ENCODE results near the gene PGAP2. TPM values are rescaled to one million over a fixed set of nuclear protein-coding genes. Genes with fewer than 3 reads are reported as not detected.

The PGAP2 gene
- total RNA-seq, 4 donors from 2014 or later, result 45.6 to 59.6 (median 51.9) TPM

DNA sequence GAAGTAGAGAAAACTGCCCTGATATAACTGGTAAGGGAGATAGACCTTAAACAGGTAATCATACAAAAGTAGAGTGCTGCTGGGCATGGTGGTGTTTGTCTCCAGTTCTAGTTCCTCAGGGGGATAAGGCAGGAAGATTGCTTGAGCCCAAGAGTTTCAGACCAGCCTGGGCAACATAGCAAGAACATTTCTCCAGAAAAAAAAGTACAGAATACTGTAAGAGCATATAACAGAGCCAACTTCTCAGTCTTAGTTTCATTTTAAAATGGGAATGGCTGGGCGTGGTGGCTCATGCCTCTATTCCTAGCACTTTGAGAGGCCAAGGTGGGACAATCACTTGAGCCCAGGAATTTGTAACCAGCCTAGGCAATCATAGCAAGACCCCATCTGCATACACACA lies 36.9 kb downstream of the PGAP2 start:
- WGBS, 2 donors, result 65 to 70% methylated on average over 1 of the region's 1 CpG
- intact Hi-C loops (cut with DNase I; ENCODE audit: low total_unique reads), result no loop called here
- TF ChIP-seq POLR2A (IDR thresholded peaks at IDR 0.05), result no peak
- TF ChIP-seq, protein P1, sequence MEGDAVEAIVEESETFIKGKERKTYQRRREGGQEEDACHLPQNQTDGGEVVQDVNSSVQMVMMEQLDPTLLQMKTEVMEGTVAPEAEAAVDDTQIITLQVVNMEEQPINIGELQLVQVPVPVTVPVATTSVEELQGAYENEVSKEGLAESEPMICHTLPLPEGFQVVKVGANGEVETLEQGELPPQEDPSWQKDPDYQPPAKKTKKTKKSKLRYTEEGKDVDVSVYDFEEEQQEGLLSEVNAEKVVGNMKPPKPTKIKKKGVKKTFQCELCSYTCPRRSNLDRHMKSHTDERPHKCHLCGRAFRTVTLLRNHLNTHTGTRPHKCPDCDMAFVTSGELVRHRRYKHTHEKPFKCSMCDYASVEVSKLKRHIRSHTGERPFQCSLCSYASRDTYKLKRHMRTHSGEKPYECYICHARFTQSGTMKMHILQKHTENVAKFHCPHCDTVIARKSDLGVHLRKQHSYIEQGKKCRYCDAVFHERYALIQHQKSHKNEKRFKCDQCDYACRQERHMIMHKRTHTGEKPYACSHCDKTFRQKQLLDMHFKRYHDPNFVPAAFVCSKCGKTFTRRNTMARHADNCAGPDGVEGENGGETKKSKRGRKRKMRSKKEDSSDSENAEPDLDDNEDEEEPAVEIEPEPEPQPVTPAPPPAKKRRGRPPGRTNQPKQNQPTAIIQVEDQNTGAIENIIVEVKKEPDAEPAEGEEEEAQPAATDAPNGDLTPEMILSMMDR (IDR thresholded peaks at IDR 0.05), result no peak
- no peak for DNase-seq (ENCODE audit: low spot score in 2 of 2)
- H3K4me3 ChIP-seq (ENCODE audit: low read depth, poor library complexity, severe bottlenecking), result no peak overlapping the region

DNA sequence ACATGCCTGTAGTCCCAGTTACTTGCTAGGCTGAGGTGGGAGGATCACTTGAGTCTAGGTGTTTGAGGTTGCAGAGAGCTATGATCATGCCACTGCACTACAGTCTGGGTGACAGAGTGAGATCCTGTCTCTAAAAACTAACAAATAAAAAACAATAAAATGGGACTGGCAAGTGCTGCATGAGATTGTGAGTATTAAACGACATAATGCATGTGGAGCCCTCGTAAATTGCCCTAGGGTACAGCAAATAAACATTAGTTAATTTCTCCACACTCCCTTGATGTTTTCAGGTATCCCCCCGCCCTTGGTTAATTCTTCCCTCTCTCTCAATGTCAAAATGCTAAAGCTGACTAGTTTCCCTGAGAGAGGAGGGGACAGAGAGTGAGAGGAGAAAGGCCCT lies 37.3 kb downstream of the PGAP2 start:
- intact Hi-C loops (cut with DNase I; ENCODE audit: low total_unique reads), result no loop called here
- no peak overlapping the region for H3K4me3 ChIP-seq (ENCODE audit: low read depth, poor library complexity, severe bottlenecking)
- TF ChIP-seq, protein P1 (IDR thresholded peaks at IDR 0.05), result no peak
- TF ChIP-seq POLR2A (IDR thresholded peaks at IDR 0.05), result no peak
- no peak for DNase-seq (ENCODE audit: low spot score in 2 of 2)
- 76 to 82% methylated on average over 3 of the region's 3 CpGs for WGBS, 2 donors

- no peak for TF ChIP-seq POLR2A (IDR thresholded peaks at IDR 0.05)
- TF ChIP-seq, protein P1 (IDR thresholded peaks at IDR 0.05), result peak in 2 of 3 donors; percentile 1 to 60
- DNase-seq (ENCODE audit: low spot score in 2 of 2), result no peak
- WGBS, 2 donors, result 64 to 65% methylated on average over 10 of the region's 10 CpGs
- H3K4me3 ChIP-seq (ENCODE audit: low read depth, poor library complexity, severe bottlenecking), result no peak overlapping the region
- intact Hi-C loops (cut with DNase I; ENCODE audit: low total_unique reads), result no loop called here
These were observed 41.0 kb downstream of the PGAP2 start for GRCh38 chr11:3849297-3849874.

GRCh38 chr11:3853545-3853842 lies 45.1 kb downstream of the PGAP2 start:
- no peak overlapping the region for H3K4me3 ChIP-seq (ENCODE audit: low read depth, poor library complexity, severe bottlenecking)
- TF ChIP-seq, protein P1 (IDR thresholded peaks at IDR 0.05), result no peak
- no peak for TF ChIP-seq POLR2A (IDR thresholded peaks at IDR 0.05)
- WGBS, 2 donors, result 96 to 100% methylated on average over 1 of the region's 1 CpG
- intact Hi-C loops (cut with DNase I; ENCODE audit: low total_unique reads), result loop anchor here (5.0 kb wide), 1 partner anchor 219 kb away; no protein-coding TSS in a partner anchor
- no peak for DNase-seq (ENCODE audit: low spot score in 2 of 2)

DNA sequence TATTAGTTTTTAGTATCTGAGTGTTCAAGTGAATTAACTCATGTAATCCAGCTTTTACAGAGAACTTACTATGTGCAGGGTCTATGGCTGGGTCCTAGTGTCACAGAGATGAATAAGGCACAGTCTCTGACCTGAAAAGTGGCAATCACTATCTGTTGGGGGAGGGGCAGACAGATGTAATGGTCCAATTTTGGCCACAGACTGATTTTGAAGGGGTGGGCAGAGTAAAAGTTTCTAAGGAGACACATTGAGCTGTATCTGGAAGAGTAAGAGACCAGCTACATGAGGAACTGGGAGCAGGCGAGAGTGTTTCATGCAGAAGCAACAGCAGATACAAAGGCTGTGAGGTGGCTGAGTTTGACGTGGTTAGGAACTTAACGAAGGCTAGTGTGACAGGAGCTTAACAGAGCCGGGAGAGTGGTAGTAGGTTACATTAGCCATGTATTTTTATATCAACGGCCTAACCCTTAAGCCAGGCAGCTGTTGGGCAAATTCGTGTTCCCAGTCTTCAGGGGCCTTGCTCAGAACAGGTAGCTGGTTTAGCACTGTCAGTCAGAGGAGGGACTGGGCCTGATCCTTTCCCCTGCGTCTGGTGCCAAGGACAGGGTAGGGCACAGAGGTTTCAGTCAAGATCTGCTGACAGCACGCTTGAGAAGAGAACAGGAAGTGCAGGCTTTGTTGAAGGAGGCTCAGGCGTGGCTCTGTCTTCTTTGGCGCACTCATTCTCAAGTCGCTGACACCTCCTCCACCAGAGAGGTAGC lies 45.7 kb downstream of the PGAP2 start:
- no peak overlapping the region for H3K4me3 ChIP-seq (ENCODE audit: low read depth, poor library complexity, severe bottlenecking)
- intact Hi-C loops (cut with DNase I; ENCODE audit: low total_unique reads), result loop anchor here (5.0 kb wide), 1 partner anchor 218 kb away; no protein-coding TSS in a partner anchor
- 39 to 44% methylated on average over 11 of the region's 11 CpGs for WGBS, 2 donors
- TF ChIP-seq, protein P1 (IDR thresholded peaks at IDR 0.05), result no peak
- no peak for TF ChIP-seq POLR2A (IDR thresholded peaks at IDR 0.05)
- DNase-seq (ENCODE audit: low spot score in 2 of 2), result peak; percentile 82 to 91

All from lower leg skin (tissue), 4 donors.